Ovary (tissue), 9 donors: Measurements from ENCODE around the gene PSMB3. TPM values are rescaled to one million over a fixed set of nuclear protein-coding genes. Genes with fewer than 3 reads are reported as not detected.

Source experiments
- DNase-seq, 5 donors: peaks; one replicate each; pipeline ENCODE4 v3.0.0-alpha.2; 2019 to 2020
- H3K27ac ChIP-seq, 2 donors: fragments of 200-600 bp; one replicate each; pipeline versions ENCODE4 v1.5.1 to v1.8.0; 2019 to 2022
- H3K27me3 ChIP-seq: fragments of 200-600 bp; one replicate; pipeline ENCODE4 v1.8.0; 2022
- H3K36me3 ChIP-seq: fragments of 200-600 bp; sonication (generic); one replicate; pipeline ENCODE4 v1.5.1; 2019
- H3K4me1 ChIP-seq: one replicate; pipeline ENCODE4 v1.8.1; 2013; ENCODE audit warnings: mild to moderate bottlenecking, moderate library complexity; ENCODE audit not compliant: insufficient read depth
- H3K4me3 ChIP-seq: fragments of 200-600 bp; sonication (generic); one replicate; pipeline ENCODE4 v1.5.1; 2017
- H3K9me3 ChIP-seq, 2 donors: fragments of 200-600 bp in 1 of 2; sonication (generic) in 1 of 2; one replicate each; pipeline versions ENCODE4 v1.5.1 to v1.8.1; 2013 to 2019; ENCODE audit warnings: mild to moderate bottlenecking in 1 of 2, moderate library complexity in 1 of 2
- CTCF ChIP-seq, 3 donors: fragments of 450-650 bp in 2 of 3; fragments of 200-600 bp in 1 of 3; IDR thresholded peaks; one replicate each; pipeline versions ENCODE4 v1.5.1 to v1.8.0; 2016 to 2022; ENCODE audit warnings: antibody characterized with exemption in 3 of 3, mild to moderate bottlenecking in 1 of 3
- EP300 ChIP-seq: sonication (generic); formaldehyde crosslinking; IDR thresholded peaks from one replicate; pipeline ENCODE4 v1.6.1; 2017; ENCODE audit warnings: antibody characterized with exemption
- POLR2A ChIP-seq: fragments of 450-650 bp; IDR thresholded peaks from one replicate; pipeline ENCODE4 v1.6.1; 2017; ENCODE audit warnings: antibody characterized with exemption, mild to moderate bottlenecking, moderate library complexity
- WGBS, 3 donors: extraction: QIAGEN DNeasy Blood & Tissue Kit in 1 of 3; methylation state at CpG; one replicate each; pipeline versions ENCODE4 v1.1.5 to v1.1.7; 2013 to 2017; 5-methylcytosine and 5-hydroxymethylcytosine counted together
- intact Hi-C, 4 donors: fragments of 100-400 bp; cut with DNase I; formaldehyde crosslinking; loops; one replicate each; pipeline versions ENCODE4 v1.11.0 to v1.15.1; 2022 to 2023
- polyA plus RNA-seq, 2 donors: library from polyadenylated mRNA; stranded (reverse); fragments of 200-250 nt in 1 of 2; fragments of 350-450 nt in 1 of 2; fragmentation: Illumina TruSeq in 1 of 2; extraction: RNeasy Lipid Tissue Mini Kit (QIAGEN cat#74804) in 1 of 2; gene quantifications; one replicate each; pipeline ENCODE4 v1.2.3, GENCODE V29; 2013 to 2014
- total RNA-seq, 7 donors: library from RNA; depleted of rRNA in 2 of 7; stranded (reverse); fragments of >200 nt in 2 of 7; fragmentation: NEBNext Ultra II Directional in 3 of 7; extraction: Animal tissue kit (Norgen Biotek cat#: 25700) in 3 of 7; gene quantifications; one replicate each; pipeline versions ENCODE4 v1.1.0 to v1.2.4, GENCODE V29; 2016 to 2023
- donor health status: DM: no; HTN: no; CAD: no; lungs with moderate emphysema.
- donor health status: DM: no; HTN: no; CAD: no.
- donor health status: Bipolar disorder and iron deficiency.
- donor health status: DM: yes; HTN: yes; CAD: no.
- donor health status: DM: no; HTN: no; CAD: no.
- donor health status: DM: yes; HTN: yes; CAD: no.

The PSMB3 gene
- total and polyA plus RNA-seq, 9 donors = 77.0 to 145 (median 103) TPM

GRCh38 chr17:38733282-38733981, 19.1 kb upstream of the PSMB3 start:
- TF ChIP-seq POLR2A (no peak), CTCF (IDR thresholded peaks at IDR 0.05) (no peak), EP300 (no peak)
- Histone ChIP-seq H3K27me3 (no peaks in the 10 kb centered on the region), H3K4me3 (no peak overlapping the region), H3K36me3 (no peaks in the 10 kb centered on the region), H3K27ac (no peak overlapping the region), H3K4me1 (peaks cover 8% of the 10 kb centered on the region), H3K9me3 (no peaks in the 10 kb centered on the region)
- no peak for DNase-seq
- intact Hi-C loops = loop anchor here in 1 of 4 donors (5.0 kb wide), 1 partner anchor 41 kb away; no protein-coding TSS in a partner anchor
- WGBS, 3 donors = 66 to 75% (median 68%) methylated on average over 9 of the region's 9 CpGs

- H3K27ac ChIP-seq = no peak overlapping the region
- DNase-seq = no peak
- intact Hi-C loops = loop anchor here in 1 of 4 donors (5.0 kb wide), 1 partner anchor 42 kb away; no protein-coding TSS in a partner anchor
- no peaks in the 10 kb centered on the region for H3K9me3 ChIP-seq
- no peak overlapping the region for H3K4me3 ChIP-seq
- H3K36me3 ChIP-seq = no peaks in the 10 kb centered on the region
- H3K4me1 ChIP-seq = peaks cover 7% of the 10 kb centered on the region
- H3K27me3 ChIP-seq = no peaks in the 10 kb centered on the region
- TF ChIP-seq POLR2A (no peak), CTCF (IDR thresholded peaks at IDR 0.05) (no peak), EP300 (no peak)
- WGBS, 3 donors = 56 to 67% (median 59%) methylated on average over 15 of the region's 15 CpGs
These were observed 18.3 kb upstream of the PSMB3 start for GRCh38 chr17:38733982-38734973.

- peak; percentile 67 to 91 (median 90) for TF ChIP-seq CTCF (IDR thresholded peaks at IDR 0.05)
- no peak for TF ChIP-seq EP300
- TF ChIP-seq POLR2A = no peak
- peaks cover 6% of the 10 kb centered on the region for H3K4me1 ChIP-seq
- H3K36me3 ChIP-seq = no peaks in the 10 kb centered on the region
- intact Hi-C loops = loop anchor here (5.0 kb wide), 1 partner anchor 58 kb away; no protein-coding TSS in a partner anchor
- 44 to 47% (median 45%) methylated on average over 23 of the region's 23 CpGs for WGBS, 3 donors
- DNase-seq = peak in 4 of 5 donors; percentile 76 to 81 (median 78)
- no peak overlapping the region for H3K27ac ChIP-seq
- no peaks in the 10 kb centered on the region for H3K27me3 ChIP-seq
- no peaks in the 10 kb centered on the region for H3K9me3 ChIP-seq
- no peak overlapping the region for H3K4me3 ChIP-seq
These were observed 17.2 kb upstream of the PSMB3 start for GRCh38 chr17:38735161-38735997.
